ENCODE results near the gene VPS9D1. TPM values are rescaled to one million over a fixed set of nuclear protein-coding genes. Genes with fewer than 3 reads are reported as not detected.

VPS9D1 gene
- total RNA-seq, 4 donors from 2014 or later, result 5.8 to 9.5 (median 7.8) TPM

GRCh38 chr16:89739383-89739782 lies 18.7 kb upstream of the VPS9D1 start:
- TF ChIP-seq CTCF (IDR thresholded peaks at IDR 0.05), result no peak
- ATAC-seq (ENCODE audit: low FRiP score), result no peak

GRCh38 chr16:89738538-89739317 lies 18.0 kb upstream of the VPS9D1 start:
- TF ChIP-seq CTCF (IDR thresholded peaks at IDR 0.05), result no peak
- ATAC-seq (ENCODE audit: low FRiP score) (no peak), DNase-seq (ENCODE audit: low spot score) (no peak)

More at GRCh38 chr16:89739383-89739782, 18.7 kb upstream of the VPS9D1 start:
- no peak for DNase-seq (ENCODE audit: low spot score)

- TF ChIP-seq CTCF (IDR thresholded peaks at IDR 0.05), result no peak
- no peak for DNase-seq (ENCODE audit: low spot score)
These were observed 17.3 kb upstream of the VPS9D1 start for GRCh38 chr16:89738072-89738377.

GRCh38 chr16:89737341-89738071 lies 16.8 kb upstream of the VPS9D1 start:
- no peak for TF ChIP-seq CTCF (IDR thresholded peaks at IDR 0.05)
- DNase-seq (ENCODE audit: low spot score) (no peak), ATAC-seq (ENCODE audit: low FRiP score) (no peak)

More at GRCh38 chr16:89738072-89738377, 17.3 kb upstream of the VPS9D1 start:
- no peak for ATAC-seq (ENCODE audit: low FRiP score)

- TF ChIP-seq CTCF (IDR thresholded peaks at IDR 0.05), result no peak
- ATAC-seq (ENCODE audit: low FRiP score) (no peak), DNase-seq (ENCODE audit: low spot score) (no peak)
These were observed 15.9 kb upstream of the VPS9D1 start for GRCh38 chr16:89736554-89736953.

- ATAC-seq (ENCODE audit: low FRiP score) (no peak), DNase-seq (ENCODE audit: low spot score) (no peak)
- TF ChIP-seq CTCF (IDR thresholded peaks at IDR 0.05), result no peak
These were observed 13.1 kb upstream of the VPS9D1 start for GRCh38 chr16:89733792-89734191.

- ATAC-seq (ENCODE audit: low FRiP score), result no peak
- no peak for TF ChIP-seq CTCF (IDR thresholded peaks at IDR 0.05)
- no peak for DNase-seq (ENCODE audit: low spot score)
These were observed 12.6 kb upstream of the VPS9D1 start for GRCh38 chr16:89733322-89733721.
